Uterus (tissue), 2 donors: ENCODE data around the gene CPZ.

Experiments used
- POLR2A ChIP-seq, 2 donors: fragments of 450-650 bp; IDR thresholded peaks; one replicate each; pipeline ENCODE4 v1.6.1; 2016; ENCODE audit warnings: antibody characterized with exemption in 2 of 2, mild to moderate bottlenecking in 1 of 2, moderate library complexity in 1 of 2
- TF ChIP-seq, protein P1 (sequence below), 4 experiments: fragments of 200-600 bp in 2 of 4; fragments of 450-650 bp in 2 of 4; sonication (generic) in 2 of 4; IDR thresholded peaks; one replicate each; pipeline ENCODE4 v1.5.1; 2016 to 2019; ENCODE audit warnings: antibody characterized with exemption in 4 of 4, mild to moderate bottlenecking in 2 of 4, moderate library complexity in 1 of 4

- TF ChIP-seq, protein P1, sequence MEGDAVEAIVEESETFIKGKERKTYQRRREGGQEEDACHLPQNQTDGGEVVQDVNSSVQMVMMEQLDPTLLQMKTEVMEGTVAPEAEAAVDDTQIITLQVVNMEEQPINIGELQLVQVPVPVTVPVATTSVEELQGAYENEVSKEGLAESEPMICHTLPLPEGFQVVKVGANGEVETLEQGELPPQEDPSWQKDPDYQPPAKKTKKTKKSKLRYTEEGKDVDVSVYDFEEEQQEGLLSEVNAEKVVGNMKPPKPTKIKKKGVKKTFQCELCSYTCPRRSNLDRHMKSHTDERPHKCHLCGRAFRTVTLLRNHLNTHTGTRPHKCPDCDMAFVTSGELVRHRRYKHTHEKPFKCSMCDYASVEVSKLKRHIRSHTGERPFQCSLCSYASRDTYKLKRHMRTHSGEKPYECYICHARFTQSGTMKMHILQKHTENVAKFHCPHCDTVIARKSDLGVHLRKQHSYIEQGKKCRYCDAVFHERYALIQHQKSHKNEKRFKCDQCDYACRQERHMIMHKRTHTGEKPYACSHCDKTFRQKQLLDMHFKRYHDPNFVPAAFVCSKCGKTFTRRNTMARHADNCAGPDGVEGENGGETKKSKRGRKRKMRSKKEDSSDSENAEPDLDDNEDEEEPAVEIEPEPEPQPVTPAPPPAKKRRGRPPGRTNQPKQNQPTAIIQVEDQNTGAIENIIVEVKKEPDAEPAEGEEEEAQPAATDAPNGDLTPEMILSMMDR (IDR thresholded peaks at IDR 0.05) = no peak
- TF ChIP-seq POLR2A (IDR thresholded peaks at IDR 0.05) = no peak
Measured at GRCh38 chr4:8641931-8642650, 49.5 kb downstream of the CPZ start.
